Lung (tissue), 13 donors: ENCODE data around the gene SMIM33. TPM values are rescaled to one million over a fixed set of nuclear protein-coding genes. Genes with fewer than 3 reads are reported as not detected.
A peak's percentile ranks its signal among the peaks of the same experiment; 100 is the strongest.

Experiments used
- ATAC-seq: fragments of 200-7000 bp; cut with Tn5 transposase; one replicate; pipeline ENCODE4 v1.9.1; 2020; ENCODE audit warnings: moderate number of reproducible peaks; ENCODE audit not compliant: insufficient read depth, low FRiP score
- DNase-seq, 3 donors: peaks; one replicate each; pipeline ENCODE4 v3.0.0-alpha.2; 2013 to 2017
- H3K27ac ChIP-seq, 2 donors: one replicate each; pipeline ENCODE4 v1.5.1; 2013; ENCODE audit warnings: mild to moderate bottlenecking in 2 of 2, moderate library complexity in 2 of 2, control low read depth in 1 of 2, inconsistent platforms in 1 of 2, low read depth in 1 of 2, low read length in 1 of 2
- H3K27me3 ChIP-seq, 3 donors: one replicate each; pipeline ENCODE4 v1.5.1; 2013; ENCODE audit warnings: low read length in 2 of 3; ENCODE audit not compliant: control insufficient read depth in 3 of 3, insufficient read depth in 3 of 3
- H3K36me3 ChIP-seq, 4 donors: one replicate each; pipeline ENCODE4 v1.5.1; 2013; ENCODE audit warnings: low read length in 4 of 4, mild to moderate bottlenecking in 1 of 4, moderate library complexity in 1 of 4; ENCODE audit not compliant: control insufficient read depth in 4 of 4, insufficient read depth in 4 of 4
- H3K4me1 ChIP-seq, 5 donors: one replicate each; pipeline ENCODE4 v1.5.1; 2013; ENCODE audit warnings: low read length in 5 of 5, mild to moderate bottlenecking in 2 of 5, moderate library complexity in 1 of 5; ENCODE audit not compliant: control insufficient read depth in 5 of 5, insufficient read depth in 5 of 5
- H3K4me3 ChIP-seq: one replicate; pipeline ENCODE4 v1.5.1; 2013; ENCODE audit warnings: mild to moderate bottlenecking, control low read depth, moderate library complexity
- H3K9ac ChIP-seq, 2 donors: one replicate each; pipeline ENCODE4 v1.5.1; 2013; ENCODE audit warnings: low read length in 2 of 2, control low read depth in 1 of 2; ENCODE audit not compliant: insufficient read depth in 1 of 2
- H3K9me3 ChIP-seq, 4 donors: one replicate each; pipeline ENCODE4 v1.5.1; 2013; ENCODE audit warnings: low read length in 3 of 4, mild to moderate bottlenecking in 1 of 4, moderate library complexity in 1 of 4; ENCODE audit not compliant: control insufficient read depth in 4 of 4, insufficient read depth in 3 of 4
- CTCF ChIP-seq: IDR thresholded peaks from 2 replicates; pipeline ENCODE4 v1.5.1; 2012; ENCODE audit warnings: mild to moderate bottlenecking; ENCODE audit errors: control extremely low read depth, extremely low read depth
- WGBS, 2 donors: extraction: QIAGEN DNeasy Blood & Tissue Kit; methylation state at CpG; one replicate each; pipeline ENCODE4 v1.1.7; 2013; 5-methylcytosine and 5-hydroxymethylcytosine counted together
- polyA plus RNA-seq, 2 donors: library from polyadenylated mRNA; stranded (reverse); fragments of 200-250 nt; gene quantifications; one replicate each; pipeline ENCODE4 v1.2.1, GENCODE V29; 2013
- small RNA-seq: library from RNA; depleted of rRNA; stranded (forward); fragments of <200 nt; gene quantifications from one replicate; pipeline ENCODE3, GENCODE V24; 2014; ENCODE audit warnings: low replicate concordance
- total RNA-seq, 2 donors: library from RNA; depleted of rRNA in 1 of 2; stranded (reverse); fragments of >200 nt in 1 of 2; gene quantifications; one replicate each; pipeline ENCODE4 v1.2.1, GENCODE V29; 2014 to 2021
- donor health status: control.
- donor health status: control.
- donor health status: Bipolar disorder and iron deficiency.
- donor health status: healthy.
- donor health status: DM: yes; HTN: yes; CAD: no.

SMIM33 gene
- total and polyA plus RNA-seq, 4 donors = 0.17 TPM; not detected in 3

- H3K9ac ChIP-seq = peak overlapping the region; percentile 76 to 95
- 4 to 6% methylated on average over 53 to 56 of the region's 56 CpGs for WGBS, 2 donors
- peak; percentile 95 for ATAC-seq
- H3K27ac ChIP-seq = peak overlapping the region; percentile 58 to 94
- H3K9me3 ChIP-seq = no peaks in the 10 kb centered on the region
- no peaks in the 10 kb centered on the region for H3K27me3 ChIP-seq
- H3K4me3 ChIP-seq = peak overlapping the region; percentile 50
- TF ChIP-seq CTCF = peak; percentile 95
- peaks cover 0 to 8% (median 0%) of the 10 kb centered on the region in 5 donors for H3K4me1 ChIP-seq
- H3K36me3 ChIP-seq = no peaks in the 10 kb centered on the region
- DNase-seq = peak; percentile 94 to 96 (median 96)
Measured at GRCh38 chr5:139517683-139518564, 47.1 kb downstream of the SMIM33 start.

Small RNA genes lying within 50 kb of the gene (small RNA-seq; reads per million reads assigned to genes)
- 0.39 reads per million, percentile 48 among the genes with 10 or more reads in this experiment for gene RNU5B-4P

Other genes with a start within 250 kb of the SMIM33 start
- gene MATR3, start 177.3 kb upstream of the SMIM33 start, total RNA-seq = 100 to 1,000 TPM; 103 to 461 TPM
- gene MATR3, start 177.3 kb upstream of the SMIM33 start, polyA plus RNA-seq = 10 to 100 TPM; 89.9 to 96.7 TPM
- 10 to 100 TPM; 55.6 to 82.3 TPM for gene PAIP2, start 129.2 kb upstream of the SMIM33 start, total RNA-seq
- 10 to 100 TPM; 58.9 to 83.1 TPM for gene PAIP2, start 129.2 kb upstream of the SMIM33 start, polyA plus RNA-seq
- gene SLC23A1, start 87.7 kb upstream of the SMIM33 start, total RNA-seq = 1 to 10 TPM; 1.3 to 4.4 TPM
- gene SLC23A1, start 87.7 kb upstream of the SMIM33 start, polyA plus RNA-seq = under 1 TPM; 0.30 to 0.32 TPM
- gene MZB1, start 81.1 kb upstream of the SMIM33 start, total RNA-seq = 10 to 100 TPM; 12.2 to 14.8 TPM
- 10 to 100 TPM in 1 of 2 donors, 1 to 10 TPM in 1; 2.5 to 13.4 TPM for gene MZB1, start 81.1 kb upstream of the SMIM33 start, polyA plus RNA-seq
- 1 to 10 TPM in 1 of 2 donors, under 1 TPM in 1; 0.46 to 2.2 TPM for gene PROB1, start 75.9 kb upstream of the SMIM33 start, total RNA-seq
- gene PROB1, start 75.9 kb upstream of the SMIM33 start, polyA plus RNA-seq = under 1 TPM; 0.33 to 0.98 TPM
- 1 to 10 TPM; 4.2 to 5.8 TPM for gene SPATA24, start 66.9 kb upstream of the SMIM33 start, total RNA-seq
- gene SPATA24, start 66.9 kb upstream of the SMIM33 start, polyA plus RNA-seq = 10 to 100 TPM in 1 of 2 donors, 1 to 10 TPM in 1; 6.6 to 11.1 TPM
- gene DNAJC18, start 31.5 kb upstream of the SMIM33 start, total RNA-seq = 1 to 10 TPM; 8.0 to 9.4 TPM
- 10 to 100 TPM in 1 of 2 donors, 1 to 10 TPM in 1; 2.2 to 10.7 TPM for gene DNAJC18, start 31.5 kb upstream of the SMIM33 start, polyA plus RNA-seq
- 10 to 100 TPM; 46.2 to 46.7 TPM for gene ECSCR, start 8.3 kb upstream of the SMIM33 start, total RNA-seq
- 10 to 100 TPM; 24.6 to 55.7 TPM for gene ECSCR, start 8.3 kb upstream of the SMIM33 start, polyA plus RNA-seq
- gene STING1, start 11.8 kb downstream of the SMIM33 start, total RNA-seq = 100 to 1,000 TPM; 144 to 204 TPM
- 100 to 1,000 TPM in 1 of 2 donors, 10 to 100 TPM in 1; 54.3 to 114 TPM for gene STING1, start 11.8 kb downstream of the SMIM33 start, polyA plus RNA-seq
- 10 to 100 TPM; 89.6 to 92.8 TPM for gene UBE2D2, start 90.3 kb downstream of the SMIM33 start, total RNA-seq
- gene UBE2D2, start 90.3 kb downstream of the SMIM33 start, polyA plus RNA-seq = 10 to 100 TPM; 84.1 to 97.8 TPM
- 10 to 100 TPM; 26.5 to 39.8 TPM for gene CXXC5, start 177.3 kb downstream of the SMIM33 start, total RNA-seq
- gene CXXC5, start 177.3 kb downstream of the SMIM33 start, polyA plus RNA-seq = 10 to 100 TPM; 20.7 to 23.5 TPM